Measurements from ENCODE around the gene DNPEP.

DNPEP gene

GRCh38 chr2:219419012-219419324 is 31.3 kb upstream of the DNPEP start:
- no peak overlapping the region for H3K4me3 ChIP-seq (ENCODE audit: low read depth, low read length)
- TF ChIP-seq CTCF (IDR thresholded peaks at IDR 0.05; ENCODE audit: low read depth, low read length): no peak

- no peak within 1 kb of the TSS for H3K4me3 ChIP-seq (ENCODE audit: low read depth, low read length)
These were observed 30.7 kb upstream of the DNPEP start, which contains the start of gene DES for GRCh38 chr2:219418155-219419011. TSS of gene DES (plus strand) at chr2:219418377. CDS start at chr2:219418463, 86 bp downstream.

GRCh38 chr2:219417374-219417773 is 29.7 kb upstream of the DNPEP start:
- TF ChIP-seq CTCF (IDR thresholded peaks at IDR 0.05; ENCODE audit: low read depth, low read length): no peak
- no peak overlapping the region for H3K4me3 ChIP-seq (ENCODE audit: low read depth, low read length)

More at GRCh38 chr2:219418155-219419011, 30.7 kb upstream of the DNPEP start, which contains the start of gene DES:
- TF ChIP-seq CTCF (IDR thresholded peaks at IDR 0.05; ENCODE audit: low read depth, low read length): no peak

GRCh38 chr2:219416938-219417337 is 29.2 kb upstream of the DNPEP start:
- TF ChIP-seq CTCF (IDR thresholded peaks at IDR 0.05; ENCODE audit: low read depth, low read length): no peak
- H3K4me3 ChIP-seq (ENCODE audit: low read depth, low read length): no peak overlapping the region

- no peak overlapping the region for H3K4me3 ChIP-seq (ENCODE audit: low read depth, low read length)
- TF ChIP-seq CTCF (IDR thresholded peaks at IDR 0.05; ENCODE audit: low read depth, low read length): no peak
These were observed 28.5 kb upstream of the DNPEP start for GRCh38 chr2:219416235-219416602.

DNA sequence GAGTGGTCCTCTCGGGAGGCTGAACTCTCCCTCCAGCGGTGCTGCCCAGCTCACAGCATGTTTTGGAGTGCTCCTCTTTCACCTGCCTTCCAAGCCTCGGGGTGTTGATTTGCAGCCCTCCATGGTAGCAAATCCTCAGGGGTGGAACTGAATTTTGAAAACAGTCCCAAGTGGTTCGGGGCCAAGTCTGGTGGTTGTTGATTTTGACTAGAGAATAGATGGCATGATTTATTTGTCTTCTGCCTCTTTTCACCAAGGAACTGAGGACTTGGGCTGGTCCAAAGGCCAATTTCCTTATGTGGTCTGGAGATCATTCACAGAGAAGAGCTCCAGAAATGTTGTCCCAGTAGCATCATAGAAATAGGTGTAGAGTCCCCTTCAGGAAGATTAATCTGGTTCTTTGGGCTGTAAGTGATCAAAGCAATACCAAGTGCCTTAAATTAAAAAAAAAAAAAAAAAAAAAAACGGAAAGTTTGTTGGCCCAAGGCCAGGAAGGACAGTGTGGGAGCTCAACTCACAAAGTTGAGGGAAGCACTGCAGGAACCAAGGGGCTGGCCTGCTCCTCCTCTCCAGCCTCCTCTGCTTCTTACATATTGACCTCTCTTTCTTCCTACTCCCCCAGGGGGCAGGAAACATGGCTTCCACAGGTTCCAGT is 28.0 kb upstream of the DNPEP start:
- TF ChIP-seq CTCF (IDR thresholded peaks at IDR 0.05; ENCODE audit: low read depth, low read length): no peak
- no peak overlapping the region for H3K4me3 ChIP-seq (ENCODE audit: low read depth, low read length)

GRCh38 chr2:219414857-219415256 is 27.1 kb upstream of the DNPEP start:
- no peak for TF ChIP-seq CTCF (IDR thresholded peaks at IDR 0.05; ENCODE audit: low read depth, low read length)
- no peak overlapping the region for H3K4me3 ChIP-seq (ENCODE audit: low read depth, low read length)

All from WI38 (cell line).